GM19468 (cell line): ENCODE results near the gene DISC1.

Experiments used
- ATAC-seq: cut with Tn5 transposase; IDR thresholded peaks from one replicate; pipeline ENCODE4 v1.9.1; 2021; ENCODE audit warnings: mild to moderate bottlenecking, moderate library complexity, moderate number of reproducible peaks; ENCODE audit not compliant: unreplicated experiment; ENCODE audit errors: extremely low read depth

The DISC1 gene

DNA sequence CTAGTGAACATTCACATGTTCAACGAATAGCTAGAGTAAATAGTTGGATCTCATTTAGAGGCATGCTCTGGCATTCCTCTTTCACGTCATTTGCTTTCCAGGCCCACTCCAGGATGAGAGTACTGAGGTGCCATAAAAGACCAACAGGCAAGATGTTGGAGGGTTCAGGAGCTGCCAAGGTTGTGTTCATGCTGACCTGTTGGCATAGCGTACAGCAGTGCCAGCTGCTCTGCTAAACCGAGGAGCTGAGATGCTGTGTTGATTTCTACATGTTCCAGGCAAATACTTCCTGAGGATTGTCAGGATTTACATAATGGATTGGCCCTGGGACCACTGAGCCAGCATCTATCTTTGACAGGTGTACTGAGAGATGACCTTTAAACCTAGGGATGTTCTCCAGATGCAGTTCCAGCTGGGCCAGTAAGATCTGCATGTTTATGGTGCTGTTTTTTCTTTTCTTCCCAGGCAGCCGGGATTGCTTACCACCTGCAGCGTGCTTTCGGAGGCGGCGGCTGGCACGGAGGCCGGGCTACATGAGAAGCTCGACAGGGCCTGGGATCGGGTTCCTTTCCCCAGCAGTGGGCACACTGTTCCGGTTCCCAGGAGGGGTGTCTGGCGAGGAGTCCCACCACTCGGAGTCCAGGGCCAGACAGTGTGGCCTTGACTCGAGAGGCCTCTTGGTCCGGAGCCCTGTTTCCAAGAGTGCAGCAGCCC lies 66.9 kb downstream of the DISC1 start:
- ATAC-seq, result no peak

DNA sequence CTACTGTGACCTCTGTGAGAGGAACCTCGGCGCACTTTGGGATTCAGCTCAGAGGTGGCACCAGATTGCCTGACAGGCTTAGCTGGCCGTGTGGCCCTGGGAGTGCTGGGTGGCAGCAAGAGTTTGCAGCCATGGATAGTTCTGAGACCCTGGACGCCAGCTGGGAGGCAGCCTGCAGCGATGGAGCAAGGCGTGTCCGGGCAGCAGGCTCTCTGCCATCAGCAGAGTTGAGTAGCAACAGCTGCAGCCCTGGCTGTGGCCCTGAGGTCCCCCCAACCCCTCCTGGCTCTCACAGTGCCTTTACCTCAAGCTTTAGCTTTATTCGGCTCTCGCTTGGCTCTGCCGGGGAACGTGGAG lies 67.5 kb downstream of the DISC1 start:
- no peak for ATAC-seq

DNA sequence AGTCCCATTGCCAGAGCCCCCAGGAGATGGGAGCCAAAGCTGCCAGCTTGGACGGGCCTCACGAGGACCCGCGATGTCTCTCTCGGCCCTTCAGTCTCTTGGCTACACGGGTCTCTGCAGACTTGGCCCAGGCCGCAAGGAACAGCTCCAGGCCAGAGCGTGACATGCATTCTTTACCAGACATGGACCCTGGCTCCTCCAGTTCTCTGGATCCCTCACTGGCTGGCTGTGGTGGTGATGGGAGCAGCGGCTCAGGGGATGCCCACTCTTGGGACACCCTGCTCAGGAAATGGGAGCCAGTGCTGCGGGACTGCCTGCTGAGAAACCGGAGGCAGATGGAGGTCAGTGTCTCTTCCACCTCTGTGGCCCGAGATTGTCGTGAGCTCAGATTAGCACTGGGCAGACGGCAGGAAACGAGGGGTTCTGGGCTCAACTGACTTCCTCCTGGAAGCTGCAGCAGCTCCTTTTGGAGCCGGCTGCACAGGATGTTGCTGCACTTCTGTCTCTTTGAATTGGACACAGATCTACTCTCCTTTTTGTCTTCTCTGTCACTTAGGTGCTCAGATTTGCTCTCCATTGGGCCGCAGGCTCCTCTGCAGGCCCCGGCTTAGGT lies 68.0 kb downstream of the DISC1 start:
- no peak for ATAC-seq

DNA sequence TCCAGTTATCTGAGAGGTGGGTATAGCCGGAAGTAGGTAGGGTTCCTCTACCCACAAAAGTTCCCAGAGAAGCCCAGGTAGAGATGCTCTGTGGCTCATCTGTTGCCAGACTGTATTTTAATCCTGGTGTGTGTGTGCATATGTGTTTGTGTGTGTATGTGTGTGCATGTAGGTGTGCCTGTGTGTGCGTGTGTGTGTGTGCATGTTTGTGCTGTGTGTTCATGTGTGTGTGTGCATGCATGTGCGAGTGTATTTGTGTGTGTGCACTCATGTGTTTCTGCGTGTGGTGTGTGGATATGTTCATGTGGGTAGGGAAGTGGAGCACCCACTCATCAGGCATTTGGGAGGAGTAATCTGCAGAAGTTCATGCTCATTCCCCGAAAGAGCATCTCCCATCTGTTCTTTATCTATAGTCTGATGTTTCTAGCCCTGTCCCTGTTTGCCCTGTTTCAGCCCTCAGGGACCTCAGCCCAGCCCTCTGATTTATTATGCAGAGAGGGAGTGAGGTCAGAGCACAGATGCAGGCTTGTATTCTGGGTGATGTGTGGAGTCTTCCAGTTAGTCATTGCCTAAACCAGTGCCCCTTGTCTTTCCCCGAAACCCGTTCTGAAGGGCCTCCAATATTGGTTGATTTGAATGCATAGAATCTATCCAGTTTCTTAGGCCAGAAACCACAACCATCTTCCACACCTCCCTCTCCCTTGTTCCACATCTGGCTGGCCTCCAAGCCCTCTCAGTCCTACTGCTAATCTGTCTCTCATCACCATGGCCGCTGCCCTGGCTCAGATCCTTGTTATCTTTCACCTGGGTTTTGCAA lies 69.1 kb downstream of the DISC1 start:
- ATAC-seq, result no peak

DNA sequence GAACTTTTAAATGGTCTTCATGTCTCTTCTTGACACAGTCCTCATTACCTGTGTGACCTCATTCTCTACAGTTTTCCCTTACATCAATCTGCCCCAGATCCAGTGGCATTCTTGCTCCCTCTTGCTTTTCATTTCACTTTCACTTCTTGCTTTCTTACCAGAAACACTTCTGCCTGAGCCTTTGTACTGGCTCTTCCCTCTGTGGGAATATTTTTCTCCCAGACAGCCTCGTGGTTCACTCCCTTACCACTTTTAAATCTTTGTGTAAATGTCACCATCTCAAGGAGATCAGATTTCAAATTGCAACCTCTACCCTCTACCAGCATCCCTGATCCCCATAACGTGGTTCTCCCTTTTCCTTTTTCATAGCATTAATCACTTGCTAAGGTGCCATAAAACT lies 73.2 kb downstream of the DISC1 start:
- no peak for ATAC-seq

DNA sequence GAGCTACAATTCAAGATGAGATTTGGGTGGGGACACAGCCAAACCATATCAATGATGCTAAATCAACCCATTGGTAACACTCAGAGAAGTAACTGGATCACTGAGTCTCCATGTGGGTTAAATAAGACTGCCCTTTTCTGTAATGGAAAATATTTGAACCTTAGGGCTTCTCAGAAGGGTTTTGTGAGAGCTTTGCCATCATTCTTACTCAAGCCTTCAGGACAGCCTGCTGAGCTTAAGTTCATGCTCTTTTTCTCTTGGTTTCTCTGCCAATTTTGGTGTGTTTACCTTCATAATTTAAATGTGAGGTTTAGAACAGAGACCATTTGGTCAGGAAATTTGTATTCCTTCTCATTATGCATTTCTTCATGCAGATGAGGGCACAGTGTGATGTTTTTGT lies 74.7 kb downstream of the DISC1 start:
- ATAC-seq, result no peak

DNA sequence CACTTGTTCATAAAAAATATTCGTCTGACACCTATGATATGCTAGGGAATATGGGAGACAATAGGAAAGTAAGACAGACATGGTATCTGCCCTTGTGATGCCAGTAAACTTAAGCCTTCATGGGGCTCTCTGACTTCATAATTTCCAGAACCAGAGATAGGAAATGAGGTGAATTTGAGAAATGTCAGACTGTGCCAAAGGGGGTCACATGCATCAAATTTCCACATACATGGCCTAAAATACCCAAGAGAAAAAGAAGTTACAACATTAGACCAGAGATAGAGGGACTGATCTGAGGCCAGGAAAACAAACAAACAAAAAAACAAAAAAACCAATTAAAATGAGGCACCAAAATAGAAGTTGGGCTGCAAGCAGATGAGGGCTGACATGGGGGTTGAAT lies 75.7 kb downstream of the DISC1 start:
- no peak for ATAC-seq

DNA sequence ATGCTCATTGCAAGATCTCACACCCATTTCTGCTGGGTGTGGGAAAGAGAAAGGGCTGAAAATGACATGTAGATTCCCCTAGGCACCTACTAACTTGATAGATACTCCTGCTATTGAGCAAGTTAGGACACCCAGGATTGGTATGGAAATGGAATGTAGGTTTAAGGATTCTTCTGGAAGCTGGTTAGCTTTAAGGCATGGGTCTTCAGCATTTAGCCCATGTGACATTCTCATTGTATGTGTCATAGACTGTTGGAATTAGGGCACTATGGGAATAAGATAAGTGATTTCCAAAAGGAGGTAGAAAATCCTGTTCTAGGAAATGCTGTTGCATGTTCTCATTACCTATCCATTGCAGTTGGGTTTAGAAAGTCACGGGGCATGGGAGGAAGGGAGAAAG lies 76.2 kb downstream of the DISC1 start:
- ATAC-seq, result no peak

DNA sequence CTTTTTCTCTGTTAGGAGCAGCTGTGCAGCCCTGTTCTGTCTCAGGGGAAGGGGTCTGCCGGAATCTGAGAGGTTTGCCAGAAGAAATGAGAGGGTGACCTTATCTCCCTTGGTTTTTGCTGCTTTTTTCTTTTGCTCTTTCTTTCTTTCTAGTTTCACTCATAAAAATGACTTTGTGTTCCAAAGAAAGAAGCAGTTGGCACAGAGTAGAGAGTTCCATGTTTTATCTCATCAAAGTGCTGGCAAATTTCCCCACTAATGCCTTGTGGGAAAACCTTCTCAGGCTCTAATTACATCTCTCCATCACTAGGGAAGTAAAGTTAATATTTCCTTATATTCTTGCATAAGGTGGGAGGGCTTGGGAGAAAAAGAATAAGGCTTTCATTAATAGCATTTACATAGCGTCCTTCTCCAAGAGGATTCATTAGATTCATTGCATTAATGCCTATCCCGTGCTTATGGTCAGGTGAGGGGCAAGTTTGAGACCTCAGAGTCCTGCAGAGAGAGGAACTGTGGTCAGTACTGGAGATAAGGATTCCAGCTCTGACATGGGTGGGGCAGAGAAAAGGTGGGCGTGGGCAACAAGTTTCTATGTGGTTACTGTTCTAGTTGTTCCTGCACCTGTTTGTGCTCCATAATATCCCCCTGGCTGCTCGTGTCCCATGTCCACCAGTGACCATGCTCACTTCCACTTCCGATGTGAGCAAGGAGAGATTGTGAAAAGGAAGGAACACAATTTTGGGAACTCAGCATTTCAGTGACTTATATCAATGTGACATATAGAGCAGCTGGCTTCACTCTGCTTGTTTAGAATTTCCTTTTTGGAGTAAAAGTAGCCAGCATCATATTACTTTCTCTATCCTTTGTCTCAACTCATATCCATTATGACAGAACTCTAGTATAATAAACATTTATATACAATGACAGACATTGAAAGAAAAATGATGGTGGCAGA lies 79.5 kb downstream of the DISC1 start:
- no peak for ATAC-seq

DNA sequence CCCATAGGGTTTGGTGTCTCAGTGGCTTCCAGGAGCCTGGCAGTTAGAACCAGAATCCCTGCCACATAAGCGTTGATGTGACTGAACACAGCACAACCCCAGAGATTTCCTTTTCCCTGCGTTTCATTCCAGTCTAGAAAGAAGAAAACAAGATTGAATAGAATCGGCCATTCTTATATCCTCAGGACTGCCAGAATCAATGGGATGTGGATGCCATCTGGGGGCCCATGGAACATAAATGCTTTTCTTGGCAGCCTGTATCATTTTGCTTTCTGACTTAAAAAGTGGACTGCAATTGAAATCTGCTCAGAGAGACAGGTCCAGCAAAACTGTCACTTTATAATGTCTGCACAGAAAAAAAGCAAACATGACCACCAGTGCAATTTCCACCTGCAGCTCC lies 80.3 kb downstream of the DISC1 start:
- no peak for ATAC-seq

DNA sequence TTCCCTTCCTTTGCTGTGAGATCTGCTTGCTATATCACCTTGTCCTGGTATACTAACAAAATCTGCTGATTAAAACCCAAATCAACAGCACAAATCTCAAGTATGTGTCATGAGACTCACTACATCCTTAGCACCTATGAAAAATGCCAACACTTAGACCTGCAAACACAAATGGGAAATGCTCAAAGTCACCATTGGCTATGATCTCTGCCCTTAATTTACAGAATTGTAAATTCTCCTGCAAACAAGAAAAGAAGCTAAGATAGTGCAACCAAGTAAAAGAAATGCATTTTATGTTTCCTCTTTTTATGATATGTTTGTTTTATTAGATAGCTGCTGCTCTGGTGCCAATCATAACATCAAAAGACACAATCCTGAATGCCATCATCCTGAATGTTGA lies 80.8 kb downstream of the DISC1 start:
- no peak for ATAC-seq

DNA sequence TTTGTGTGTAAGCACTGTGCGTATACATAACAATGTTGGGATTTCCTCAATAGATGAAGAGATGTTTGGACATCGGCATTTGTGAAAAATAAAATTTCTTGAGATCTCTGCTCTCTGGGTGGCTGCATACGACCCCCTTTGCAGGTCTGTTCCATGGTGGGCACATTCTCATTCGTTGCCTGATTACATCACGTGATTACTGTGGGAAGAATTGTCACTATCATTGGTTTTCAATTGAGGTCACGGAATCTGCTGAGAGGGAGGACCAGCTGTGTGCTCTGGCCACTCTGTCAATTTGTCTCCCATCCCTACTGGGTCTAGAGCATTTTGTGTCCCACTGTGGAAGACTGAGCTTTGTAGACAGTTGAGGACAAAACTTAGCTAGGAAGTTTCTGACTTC lies 81.8 kb downstream of the DISC1 start:
- ATAC-seq, result no peak

DNA sequence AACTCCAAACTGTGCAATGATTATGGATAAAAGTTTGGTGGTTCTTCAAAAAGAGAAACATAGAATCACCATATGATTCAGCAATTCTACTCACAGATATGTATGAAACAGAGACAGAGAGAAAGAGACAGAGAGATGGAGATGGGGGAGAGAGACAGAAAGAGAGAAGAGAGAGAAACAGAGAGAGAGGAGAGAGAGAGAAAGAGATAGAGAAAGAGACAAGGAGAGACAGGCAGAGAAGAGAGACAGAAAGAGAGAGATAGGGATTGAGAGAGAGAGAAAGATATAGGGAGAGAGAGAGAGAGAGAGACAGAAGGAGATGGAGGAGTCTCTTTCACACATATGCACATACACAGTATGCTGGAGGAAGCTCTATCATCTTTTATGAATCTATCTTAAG lies 87.8 kb downstream of the DISC1 start:
- ATAC-seq, result no peak

DNA sequence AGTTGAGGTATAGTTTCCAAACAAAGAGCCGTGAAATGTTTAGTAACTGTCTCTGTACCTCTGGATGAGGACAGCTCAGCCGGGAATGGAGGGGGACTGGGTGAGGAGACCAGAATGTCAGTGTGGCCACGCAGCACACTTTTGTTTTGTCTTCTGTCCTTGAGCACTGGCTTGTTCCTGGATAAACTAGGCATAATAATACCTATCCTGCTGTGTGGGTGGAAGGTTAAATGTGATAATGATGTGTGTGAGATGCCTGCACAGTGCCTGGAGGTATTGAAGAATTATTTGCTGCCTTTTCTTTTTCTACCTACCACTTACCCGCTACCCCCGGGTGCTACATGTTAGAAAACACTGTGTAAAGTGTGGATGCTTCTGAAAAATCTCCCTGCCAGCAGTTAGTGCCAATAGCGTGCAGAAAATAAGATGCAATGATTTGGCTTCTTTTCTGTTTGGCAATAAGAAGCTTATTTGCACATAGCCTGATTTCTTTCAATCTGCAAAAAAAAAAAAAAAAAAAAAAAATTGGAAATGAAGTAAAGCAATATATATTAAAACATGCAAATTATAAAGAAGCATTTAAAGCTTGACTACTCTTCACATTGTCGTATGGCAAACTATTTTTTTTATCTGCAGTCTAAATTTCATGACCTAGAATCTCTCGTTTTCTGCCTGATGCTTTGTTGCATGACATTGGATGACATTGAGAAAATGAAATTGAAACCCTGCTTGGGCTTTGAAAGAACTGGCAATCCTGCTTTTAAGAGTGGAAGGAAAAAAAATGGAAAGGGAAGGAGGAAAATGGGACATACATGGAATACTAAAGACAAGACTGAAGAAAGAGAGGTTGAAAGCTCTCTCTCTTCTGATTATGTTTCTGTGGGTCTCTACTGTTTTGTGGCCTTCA lies 89.5 kb downstream of the DISC1 start:
- ATAC-seq, result no peak

DNA sequence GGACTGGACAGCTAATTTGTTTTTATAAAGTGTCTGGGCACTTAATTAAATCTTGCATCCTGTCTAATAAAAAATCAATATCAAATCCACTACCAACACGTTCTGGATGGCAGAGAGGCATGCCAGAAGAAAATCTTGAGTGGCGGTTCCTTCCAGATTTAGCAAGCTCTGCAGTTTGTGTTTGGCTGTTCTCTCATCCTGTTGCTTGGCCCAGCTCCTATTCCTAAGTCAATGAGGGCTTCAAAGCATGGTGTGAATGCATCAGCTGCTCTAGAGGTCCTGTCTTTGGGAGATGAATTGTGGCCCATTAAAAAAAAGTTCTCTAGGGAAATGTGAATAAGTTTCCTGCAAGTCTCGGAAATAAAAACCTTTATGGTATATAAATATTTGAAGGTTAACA lies 90.3 kb downstream of the DISC1 start:
- ATAC-seq, result no peak

DNA sequence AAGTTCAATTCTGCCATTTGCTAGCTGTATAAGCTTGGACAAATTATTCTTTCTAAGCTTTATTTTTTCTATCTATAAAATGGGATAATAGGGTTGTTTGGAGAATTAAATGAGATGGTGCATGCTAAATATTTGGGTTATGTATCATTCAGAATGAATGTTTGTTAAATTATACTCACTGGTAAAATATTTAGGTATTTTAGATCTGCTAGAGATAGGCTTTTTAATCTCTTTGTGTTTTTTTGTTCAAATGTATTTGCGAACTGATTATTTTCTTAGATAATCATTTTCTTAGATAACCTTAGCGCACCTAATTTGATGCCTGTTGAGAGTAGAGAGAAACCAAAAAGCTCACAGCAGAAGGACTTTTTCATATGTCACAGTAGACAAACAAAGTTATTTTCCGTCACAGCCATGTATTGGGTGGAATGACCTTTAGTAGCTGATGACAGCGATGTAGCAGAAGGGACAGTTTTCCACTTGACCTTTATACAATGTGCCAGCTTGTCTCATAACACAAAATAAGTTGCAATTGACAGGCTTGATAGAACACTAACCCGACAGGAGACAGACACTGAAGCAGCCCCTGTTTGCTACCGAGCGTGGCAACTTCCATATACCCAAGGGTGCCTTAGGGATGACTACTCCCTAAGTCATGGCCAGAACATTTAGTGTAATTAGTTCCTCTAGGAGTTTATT lies 93.0 kb downstream of the DISC1 start:
- no peak for ATAC-seq

DNA sequence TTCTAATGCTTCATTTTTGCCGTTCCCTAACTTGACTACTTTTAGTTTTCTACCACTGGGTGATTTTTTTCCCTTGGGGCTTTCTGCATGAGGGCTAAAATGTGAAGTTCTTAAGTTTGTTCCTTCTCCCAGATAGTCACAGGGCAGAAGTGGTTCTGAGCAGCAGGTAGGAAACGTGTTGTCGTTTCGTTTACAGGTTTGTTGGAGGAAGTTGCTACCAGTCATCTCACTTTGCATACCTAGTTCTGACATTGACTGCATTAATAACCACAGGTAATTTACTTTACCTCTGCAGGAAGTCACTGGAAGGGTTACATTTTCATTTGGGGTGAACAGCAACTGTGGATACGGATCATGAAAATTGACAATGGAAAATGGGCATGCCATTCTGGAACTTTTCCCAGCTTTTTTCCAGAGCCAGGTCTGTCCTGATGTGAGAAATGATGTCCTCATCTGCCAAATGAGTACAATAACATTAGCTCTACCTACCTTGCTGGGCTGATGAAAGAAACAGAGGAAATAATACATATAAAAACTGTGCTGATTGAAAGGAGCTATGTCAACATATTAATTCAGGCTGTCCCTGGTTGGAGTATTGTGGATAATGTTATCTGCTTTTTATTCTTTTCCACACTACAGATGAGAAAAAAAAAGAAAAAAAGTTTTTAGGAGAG lies 94.2 kb downstream of the DISC1 start:
- no peak for ATAC-seq

DNA sequence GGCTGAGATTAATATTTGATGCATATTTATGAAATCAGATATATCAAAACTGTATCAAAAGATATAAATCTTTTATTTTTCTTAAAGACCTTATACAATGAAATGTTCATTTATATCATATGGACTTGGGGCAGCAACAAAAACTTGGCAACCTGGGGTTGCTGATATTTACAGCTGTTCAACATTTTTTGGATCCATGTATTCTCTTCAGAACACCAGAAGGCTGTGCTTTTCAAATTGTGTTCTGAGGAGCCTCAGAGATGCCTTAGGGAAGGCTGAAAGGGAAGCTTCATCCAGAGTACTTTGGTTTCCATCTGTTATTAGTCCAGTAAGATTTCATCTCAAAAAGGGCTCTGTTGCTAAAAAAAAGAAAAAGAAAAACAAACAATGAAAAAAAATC lies 94.8 kb downstream of the DISC1 start:
- ATAC-seq, result no peak
